Lower lobe of right lung (tissue), 2 donors: Measurements from ENCODE around the gene TNNC1. TPM values are rescaled to one million over a fixed set of nuclear protein-coding genes. Genes with fewer than 3 reads are reported as not detected.

Source experiments
- ATAC-seq, 2 donors: fragments of 200-7000 bp; cut with Tn5 transposase; one replicate each; pipeline ENCODE4 v1.9.1; 2020 to 2022; ENCODE audit warnings: mild to moderate bottlenecking in 2 of 2, moderate library complexity in 2 of 2
- DNase-seq: peaks from one replicate; pipeline ENCODE4 v3.0.0-alpha.2; 2020
- H3K27ac ChIP-seq: fragments of 200-600 bp; one replicate; pipeline ENCODE4 v1.8.0; 2022
- H3K27me3 ChIP-seq: fragments of 200-600 bp; one replicate; pipeline ENCODE4 v1.8.0; 2022; ENCODE audit warnings: low read depth
- H3K36me3 ChIP-seq: fragments of 200-600 bp; one replicate; pipeline ENCODE4 v1.8.0; 2022; ENCODE audit warnings: mild to moderate bottlenecking
- H3K4me1 ChIP-seq: fragments of 200-600 bp; one replicate; pipeline ENCODE4 v1.8.0; 2022
- H3K4me3 ChIP-seq: fragments of 200-600 bp; one replicate; pipeline ENCODE4 v1.8.0; 2022; ENCODE audit warnings: mild to moderate bottlenecking
- H3K9me3 ChIP-seq: fragments of 200-600 bp; one replicate; pipeline ENCODE4 v1.8.0; 2022
- intact Hi-C: fragments of 100-400 bp; cut with DNase I; formaldehyde crosslinking; loops from one replicate; pipeline ENCODE4 v1.11.0; 2022
- total RNA-seq: library from RNA; stranded (reverse); fragmentation: NEBNext Ultra II Directional; extraction: Animal tissue kit (Norgen Biotek cat#: 25700); gene quantifications from one replicate; pipeline ENCODE4 v1.2.1, GENCODE V29; 2021
- TF ChIP-seq, protein P1 (sequence below): fragments of 200-600 bp; IDR thresholded peaks from one replicate; pipeline ENCODE4 v1.8.0; 2022; ENCODE audit warnings: antibody characterized with exemption, mild to moderate bottlenecking
- donor health status: DM: no; HTN: yes; CAD: no; lungs with severe emphysema.

The TNNC1 gene
- total RNA-seq, 1 donor from 2014 or later = 44.0 TPM

DNA sequence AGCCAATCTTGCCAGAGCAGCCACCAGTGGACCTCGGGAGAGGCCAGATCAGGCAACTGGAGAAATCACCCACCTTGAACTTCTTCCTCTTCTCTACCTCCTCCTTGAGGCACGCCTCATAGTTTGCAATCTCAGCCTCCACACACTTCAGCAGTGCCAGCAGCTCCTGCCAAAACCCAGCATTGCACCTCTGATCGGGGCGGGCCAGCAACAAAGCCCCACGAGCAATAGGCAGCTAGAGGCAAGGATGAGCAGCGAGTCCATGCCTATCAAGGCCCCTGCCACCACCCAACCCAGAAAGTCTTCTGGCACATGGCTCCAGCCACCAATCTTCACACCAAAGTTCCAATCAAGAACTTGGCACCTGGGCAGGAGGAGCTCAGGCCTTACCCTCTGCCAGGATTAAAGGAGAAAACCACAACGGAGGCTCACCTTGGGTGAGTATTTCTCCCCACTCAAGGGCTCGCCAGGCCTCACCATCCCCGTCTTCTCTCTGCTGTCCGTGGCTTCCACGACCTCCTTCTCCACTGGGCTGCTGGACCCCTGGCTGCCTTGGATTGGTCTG, 51.1 kb downstream of the TNNC1 start:
- H3K4me3 ChIP-seq = no peak overlapping the region
- H3K9me3 ChIP-seq = no peaks in the 10 kb centered on the region
- H3K36me3 ChIP-seq = peaks cover 96% of the 10 kb centered on the region
- DNase-seq = peak; percentile 14
- H3K27me3 ChIP-seq = no peaks in the 10 kb centered on the region
- H3K27ac ChIP-seq = no peak overlapping the region
- H3K4me1 ChIP-seq = peaks cover under 1% of the 10 kb centered on the region
- ATAC-seq = no peak
- intact Hi-C loops = no loop called here
- TF ChIP-seq, protein P1, sequence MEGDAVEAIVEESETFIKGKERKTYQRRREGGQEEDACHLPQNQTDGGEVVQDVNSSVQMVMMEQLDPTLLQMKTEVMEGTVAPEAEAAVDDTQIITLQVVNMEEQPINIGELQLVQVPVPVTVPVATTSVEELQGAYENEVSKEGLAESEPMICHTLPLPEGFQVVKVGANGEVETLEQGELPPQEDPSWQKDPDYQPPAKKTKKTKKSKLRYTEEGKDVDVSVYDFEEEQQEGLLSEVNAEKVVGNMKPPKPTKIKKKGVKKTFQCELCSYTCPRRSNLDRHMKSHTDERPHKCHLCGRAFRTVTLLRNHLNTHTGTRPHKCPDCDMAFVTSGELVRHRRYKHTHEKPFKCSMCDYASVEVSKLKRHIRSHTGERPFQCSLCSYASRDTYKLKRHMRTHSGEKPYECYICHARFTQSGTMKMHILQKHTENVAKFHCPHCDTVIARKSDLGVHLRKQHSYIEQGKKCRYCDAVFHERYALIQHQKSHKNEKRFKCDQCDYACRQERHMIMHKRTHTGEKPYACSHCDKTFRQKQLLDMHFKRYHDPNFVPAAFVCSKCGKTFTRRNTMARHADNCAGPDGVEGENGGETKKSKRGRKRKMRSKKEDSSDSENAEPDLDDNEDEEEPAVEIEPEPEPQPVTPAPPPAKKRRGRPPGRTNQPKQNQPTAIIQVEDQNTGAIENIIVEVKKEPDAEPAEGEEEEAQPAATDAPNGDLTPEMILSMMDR = no peak

DNA sequence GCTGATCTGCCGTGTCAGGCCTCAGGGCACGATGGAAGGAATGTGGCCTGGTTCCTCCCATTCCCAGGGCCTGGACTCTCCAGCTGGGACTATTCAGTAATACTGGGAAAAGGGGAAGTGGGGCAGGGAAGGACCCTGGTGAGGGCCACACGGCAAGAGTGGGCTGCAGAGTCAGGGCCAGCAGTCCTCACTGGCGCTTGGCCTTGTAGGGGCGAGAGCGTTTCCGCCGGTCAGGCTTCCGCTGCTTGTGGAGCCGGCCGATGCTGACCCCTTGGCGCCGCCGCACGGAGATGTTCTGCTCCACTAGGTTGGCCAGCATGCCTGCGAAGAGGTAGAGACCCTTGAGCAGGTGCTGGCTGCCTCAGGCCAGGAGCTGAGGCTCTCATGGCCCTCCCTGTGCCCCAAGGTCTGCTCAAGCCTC, 51.7 kb downstream of the TNNC1 start:
- DNase-seq = peak; percentile 36
- no peaks in the 10 kb centered on the region for H3K4me1 ChIP-seq
- no peaks in the 10 kb centered on the region for H3K9me3 ChIP-seq
- no peak for ATAC-seq
- H3K27me3 ChIP-seq = no peaks in the 10 kb centered on the region
- peaks cover 91% of the 10 kb centered on the region for H3K36me3 ChIP-seq
- no peak overlapping the region for H3K4me3 ChIP-seq
- H3K27ac ChIP-seq = no peak overlapping the region
- intact Hi-C loops = no loop called here
- TF ChIP-seq, protein P1 = no peak

DNA sequence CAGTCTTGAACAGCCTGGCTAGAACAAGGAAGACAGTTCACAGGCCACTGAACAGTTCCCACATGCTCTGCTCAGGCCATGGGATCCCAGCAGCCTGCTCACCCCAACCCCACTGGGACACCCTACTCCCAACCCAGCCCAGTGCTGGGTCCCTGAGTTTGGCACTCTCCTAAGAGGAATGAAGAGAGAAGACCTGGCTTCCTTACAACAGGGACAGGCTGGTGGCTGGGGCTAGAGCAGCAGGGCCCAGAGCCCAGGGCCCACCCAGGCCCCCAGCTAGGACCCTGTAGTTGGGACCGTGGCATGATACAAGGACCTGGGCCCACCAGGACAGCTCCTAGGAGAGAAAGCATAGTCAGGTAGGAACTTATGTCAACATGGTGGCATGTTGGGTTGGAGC, 52.3 kb downstream of the TNNC1 start:
- TF ChIP-seq, protein P1 = no peak
- ATAC-seq = no peak
- Histone ChIP-seq H3K27me3 (no peaks in the 10 kb centered on the region), H3K36me3 (peaks cover 87% of the 10 kb centered on the region), H3K4me3 (no peak overlapping the region), H3K27ac (no peak overlapping the region), H3K4me1 (no peaks in the 10 kb centered on the region), H3K9me3 (no peaks in the 10 kb centered on the region)
- intact Hi-C loops = no loop called here
- peak; percentile 21 for DNase-seq

Other genes starting within 250 kb of the TNNC1 start
- 1.0 TPM for gene TLR9, start 228.4 kb downstream of the TNNC1 start, total RNA-seq
- 62.2 TPM for gene TWF2, start 214.9 kb downstream of the TNNC1 start, total RNA-seq
- 53.4 TPM for gene PPM1M, start 208.3 kb downstream of the TNNC1 start, total RNA-seq
- gene WDR82, start 175.4 kb downstream of the TNNC1 start, total RNA-seq = 60.2 TPM
- gene GLYCTK, start 166.2 kb downstream of the TNNC1 start, total RNA-seq = 9.5 TPM
- gene DNAH1, start 137.7 kb downstream of the TNNC1 start, total RNA-seq = 16.4 TPM
- 61.9 TPM for gene BAP1, start 44.0 kb downstream of the TNNC1 start, total RNA-seq
- gene PHF7, start 43.4 kb downstream of the TNNC1 start, total RNA-seq = 7.7 TPM
- 23.6 TPM for gene SEMA3G, start 8.9 kb downstream of the TNNC1 start, total RNA-seq
- 90.2 TPM for gene NISCH, start 1.6 kb upstream of the TNNC1 start, total RNA-seq
- gene STAB1, start 41.3 kb upstream of the TNNC1 start, total RNA-seq = 133 TPM
- gene NT5DC2, start 79.8 kb upstream of the TNNC1 start, total RNA-seq = 28.5 TPM
- 16.3 TPM for gene UQCC5, start 82.6 kb upstream of the TNNC1 start, total RNA-seq
- 88.3 TPM for gene PBRM1, start 231.9 kb upstream of the TNNC1 start, total RNA-seq
- gene GNL3, start 232.0 kb upstream of the TNNC1 start, total RNA-seq = 35.2 TPM